ENCODE data around the gene ACP6.

DNA sequence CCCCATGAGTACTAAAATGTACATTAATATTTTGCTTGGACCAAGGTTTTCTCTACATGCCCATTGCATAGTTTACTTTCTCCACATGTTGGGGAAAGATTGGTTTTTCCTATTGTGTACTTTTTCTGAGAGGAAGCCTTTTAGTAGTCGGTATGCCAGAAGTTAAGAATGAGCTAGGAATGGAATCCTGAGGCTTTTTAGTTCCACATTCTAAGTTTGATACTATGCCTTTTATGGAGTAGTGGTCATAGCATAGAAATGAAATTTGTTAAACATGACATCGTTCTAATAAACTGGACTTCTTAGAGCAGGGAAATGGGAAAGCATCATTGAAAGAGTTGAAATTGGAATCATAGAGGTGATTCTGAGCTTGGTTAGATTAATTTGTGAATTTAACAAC lies 64.7 kb downstream of the ACP6 start:
- no peak for TF ChIP-seq EZH2phosphoT487 (IDR thresholded peaks at IDR 0.05; ENCODE audit: borderline replicate concordance, low read depth, low read length)
- TF ChIP-seq, protein P1, sequence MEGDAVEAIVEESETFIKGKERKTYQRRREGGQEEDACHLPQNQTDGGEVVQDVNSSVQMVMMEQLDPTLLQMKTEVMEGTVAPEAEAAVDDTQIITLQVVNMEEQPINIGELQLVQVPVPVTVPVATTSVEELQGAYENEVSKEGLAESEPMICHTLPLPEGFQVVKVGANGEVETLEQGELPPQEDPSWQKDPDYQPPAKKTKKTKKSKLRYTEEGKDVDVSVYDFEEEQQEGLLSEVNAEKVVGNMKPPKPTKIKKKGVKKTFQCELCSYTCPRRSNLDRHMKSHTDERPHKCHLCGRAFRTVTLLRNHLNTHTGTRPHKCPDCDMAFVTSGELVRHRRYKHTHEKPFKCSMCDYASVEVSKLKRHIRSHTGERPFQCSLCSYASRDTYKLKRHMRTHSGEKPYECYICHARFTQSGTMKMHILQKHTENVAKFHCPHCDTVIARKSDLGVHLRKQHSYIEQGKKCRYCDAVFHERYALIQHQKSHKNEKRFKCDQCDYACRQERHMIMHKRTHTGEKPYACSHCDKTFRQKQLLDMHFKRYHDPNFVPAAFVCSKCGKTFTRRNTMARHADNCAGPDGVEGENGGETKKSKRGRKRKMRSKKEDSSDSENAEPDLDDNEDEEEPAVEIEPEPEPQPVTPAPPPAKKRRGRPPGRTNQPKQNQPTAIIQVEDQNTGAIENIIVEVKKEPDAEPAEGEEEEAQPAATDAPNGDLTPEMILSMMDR (conservative IDR thresholded peaks at IDR 0.05; ENCODE audit: low read length): no peak
